ENCODE measurements around the gene CLDN4. TPM values are rescaled to one million over a fixed set of nuclear protein-coding genes. Genes with fewer than 3 reads are reported as not detected.
"Not testable (repeated sequence)": the region's sequence is repeated elsewhere in the genome, so short reads cannot be mapped to it uniquely, and the experiment has no call there.

Gene CLDN4
- total and polyA plus RNA-seq, 12 donors = 0.03 to 0.30 (median 0.14) TPM; not detected in 9

DNA sequence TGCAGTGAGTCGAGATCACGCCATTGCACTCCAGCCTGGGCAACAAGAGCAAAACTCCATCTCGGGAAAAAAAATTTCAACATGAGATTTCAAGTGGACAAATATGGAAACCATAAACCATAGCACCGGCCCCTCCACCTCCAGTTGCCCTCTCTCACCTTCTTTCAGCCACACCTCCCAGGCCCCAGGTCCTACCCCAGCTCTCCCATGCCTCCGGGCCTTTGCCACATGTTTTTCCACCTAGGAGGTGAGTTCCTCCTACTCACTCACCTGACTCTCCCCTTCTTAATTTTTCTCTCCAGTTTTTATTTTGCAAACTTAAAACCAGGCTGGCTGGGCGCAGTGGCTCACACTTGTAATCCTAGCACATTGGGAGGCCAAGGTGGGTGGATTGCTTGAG, 13.7 kb upstream of the CLDN4 start:
- Histone ChIP-seq H3K9me3 (peaks cover 0 to 15% (median 0%) of the 10 kb centered on the region in 11 donors), H3K27me3 (peaks cover 0 to 11% (median 0%) of the 10 kb centered on the region in 7 donors), H3K36me3 (no peaks in the 10 kb centered on the region), H3K27ac (no peak overlapping the region), H3K4me3 (no peak overlapping the region), H3K4me1 (no peaks in the 10 kb centered on the region)
- TF ChIP-seq, protein P1, sequence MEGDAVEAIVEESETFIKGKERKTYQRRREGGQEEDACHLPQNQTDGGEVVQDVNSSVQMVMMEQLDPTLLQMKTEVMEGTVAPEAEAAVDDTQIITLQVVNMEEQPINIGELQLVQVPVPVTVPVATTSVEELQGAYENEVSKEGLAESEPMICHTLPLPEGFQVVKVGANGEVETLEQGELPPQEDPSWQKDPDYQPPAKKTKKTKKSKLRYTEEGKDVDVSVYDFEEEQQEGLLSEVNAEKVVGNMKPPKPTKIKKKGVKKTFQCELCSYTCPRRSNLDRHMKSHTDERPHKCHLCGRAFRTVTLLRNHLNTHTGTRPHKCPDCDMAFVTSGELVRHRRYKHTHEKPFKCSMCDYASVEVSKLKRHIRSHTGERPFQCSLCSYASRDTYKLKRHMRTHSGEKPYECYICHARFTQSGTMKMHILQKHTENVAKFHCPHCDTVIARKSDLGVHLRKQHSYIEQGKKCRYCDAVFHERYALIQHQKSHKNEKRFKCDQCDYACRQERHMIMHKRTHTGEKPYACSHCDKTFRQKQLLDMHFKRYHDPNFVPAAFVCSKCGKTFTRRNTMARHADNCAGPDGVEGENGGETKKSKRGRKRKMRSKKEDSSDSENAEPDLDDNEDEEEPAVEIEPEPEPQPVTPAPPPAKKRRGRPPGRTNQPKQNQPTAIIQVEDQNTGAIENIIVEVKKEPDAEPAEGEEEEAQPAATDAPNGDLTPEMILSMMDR (IDR thresholded peaks at IDR 0.05) = no peak
- no peak for DNase-seq
- intact Hi-C loops (cut with DNase I) = loop anchor here in 1 of 10 donors (5.0 kb wide), 1 partner anchor 40 kb away; no protein-coding TSS in a partner anchor
- ATAC-seq = no peak
- WGBS, 2 donors = 87 to 89% methylated on average over 6 of the region's 6 CpGs

DNA sequence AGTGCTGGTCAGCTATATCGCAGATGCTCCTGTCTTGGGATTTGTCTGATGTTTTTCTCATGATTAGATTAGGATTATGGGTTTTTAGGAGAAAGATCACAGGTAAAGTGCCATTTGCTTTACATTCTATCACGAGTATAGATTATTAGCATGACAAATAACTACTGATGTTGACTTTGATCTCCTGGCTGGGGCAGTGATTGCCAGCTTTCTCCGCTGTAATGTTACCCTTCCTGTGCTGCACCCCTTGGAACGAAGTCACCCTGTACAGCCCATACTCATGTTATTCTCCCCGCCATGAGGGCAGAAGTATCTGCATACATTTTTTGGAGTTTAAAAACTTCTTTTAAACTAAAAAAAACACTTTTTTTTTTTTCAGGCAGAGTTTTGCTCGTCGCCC, 10.8 kb upstream of the CLDN4 start:
- H3K36me3 ChIP-seq = no peaks in the 10 kb centered on the region
- DNase-seq = no peak
- TF ChIP-seq, protein P1 (IDR thresholded peaks at IDR 0.05) = no peak
- intact Hi-C loops (cut with DNase I) = no loop called here
- peaks cover 0 to 7% (median 0%) of the 10 kb centered on the region in 7 donors for H3K27me3 ChIP-seq
- ATAC-seq = no peak
- no peak overlapping the region for H3K27ac ChIP-seq
- no peaks in the 10 kb centered on the region for H3K9me3 ChIP-seq
- H3K4me1 ChIP-seq = no peaks in the 10 kb centered on the region
- WGBS, 2 donors = 80 to 83% methylated on average over 7 of the region's 7 CpGs
- H3K4me3 ChIP-seq = no peak overlapping the region

DNA sequence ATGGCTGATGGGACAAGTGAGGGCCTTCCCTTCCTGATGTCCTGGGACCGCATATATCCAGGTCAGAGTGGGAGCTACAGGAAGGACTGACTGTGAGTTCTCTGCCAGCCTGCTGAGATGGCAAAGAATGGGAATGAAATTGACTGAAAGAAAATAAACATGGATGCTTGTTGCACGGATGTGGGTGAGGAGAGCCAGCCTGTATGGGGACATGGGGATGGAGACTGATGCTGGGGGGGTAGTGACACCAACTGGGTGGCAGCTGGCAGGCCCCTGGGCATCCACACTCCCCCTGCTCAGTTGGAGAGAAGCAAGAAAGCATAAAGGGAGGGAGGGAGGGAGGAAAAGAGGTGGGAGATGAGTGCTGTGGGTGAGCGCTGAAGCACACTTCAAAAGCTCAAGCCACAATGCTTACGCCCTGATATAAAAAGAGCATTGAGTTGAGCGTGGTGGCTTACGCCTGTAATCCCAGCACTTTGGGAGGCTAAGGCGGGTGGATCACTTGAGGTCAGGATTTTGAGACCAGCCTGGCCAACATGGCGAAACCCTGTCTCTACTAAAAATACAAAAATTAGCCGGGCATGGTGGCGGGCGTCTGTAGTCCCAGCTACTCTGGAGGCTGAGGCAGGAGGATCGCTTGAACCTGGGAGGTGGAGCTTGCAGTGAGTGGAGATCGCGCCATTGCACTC, 9.1 kb upstream of the CLDN4 start:
- WGBS, 2 donors = 92 to 93% methylated on average over 14 of the region's 14 CpGs
- DNase-seq; intact Hi-C loops (cut with DNase I): not testable (repeated sequence)

DNA sequence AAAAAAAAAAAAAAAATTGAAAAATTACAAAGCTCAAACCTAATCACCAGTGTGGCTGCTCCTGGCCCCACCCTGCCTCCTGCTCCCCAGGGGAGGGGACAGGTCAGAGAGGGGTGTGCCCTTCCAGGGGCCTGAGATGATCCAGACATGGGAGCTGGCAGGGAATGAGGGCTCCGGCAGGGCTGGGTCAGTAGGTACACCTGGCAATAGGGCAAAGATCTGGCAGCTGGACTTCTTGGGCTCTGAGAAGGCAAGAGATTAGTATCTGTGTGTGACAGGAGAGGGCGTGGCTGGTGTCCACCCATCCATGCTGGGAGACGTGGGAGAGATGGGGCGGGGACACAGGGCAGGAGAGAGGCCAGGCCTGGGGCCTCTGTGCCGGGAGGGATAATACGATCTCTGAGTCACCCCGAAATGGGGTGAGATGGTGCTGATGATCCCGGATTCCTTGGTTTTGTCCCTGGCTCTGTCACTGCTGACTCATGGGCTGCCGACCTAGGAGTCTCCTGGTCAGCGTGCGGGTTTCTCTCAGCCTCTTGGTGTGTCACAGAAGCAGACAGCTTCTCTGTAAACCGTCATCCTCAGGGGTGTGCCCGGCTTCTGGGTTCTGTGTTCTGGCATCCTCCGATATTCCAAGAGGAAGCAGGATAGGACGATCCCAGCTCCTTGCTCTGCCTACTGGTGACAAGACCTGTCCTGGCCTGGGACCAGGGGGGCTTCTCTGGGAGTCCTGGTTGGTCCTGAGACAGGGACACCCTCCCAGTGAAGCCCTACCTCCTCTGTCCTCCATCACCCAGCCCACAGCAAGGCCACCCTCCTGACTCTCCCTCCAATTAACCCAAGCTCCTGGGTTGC, 8.2 kb upstream of the CLDN4 start:
- Histone ChIP-seq H3K36me3 (no peaks in the 10 kb centered on the region), H3K4me3 (no peak overlapping the region), H3K9me3 (no peaks in the 10 kb centered on the region), H3K27ac (no peak overlapping the region), H3K27me3 (peaks cover 0 to 5% (median 0%) of the 10 kb centered on the region in 7 donors), H3K4me1 (peaks cover 0 to 17% (median 0%) of the 10 kb centered on the region in 9 donors)
- DNase-seq (no peak), ATAC-seq (peak in 1 of 8 donors; percentile 48)
- TF ChIP-seq, protein P1 (IDR thresholded peaks at IDR 0.05) = no peak
- intact Hi-C loops (cut with DNase I) = no loop called here
- 64 to 70% methylated on average over 15 of the region's 15 CpGs for WGBS, 2 donors

More for the DNA sequence above, 9.1 kb upstream of the CLDN4 start:
- not testable (repeated sequence) for ATAC-seq, H3K27ac ChIP-seq, H3K36me3 ChIP-seq, H3K27me3 ChIP-seq, H3K4me1 ChIP-seq, H3K4me3 ChIP-seq, H3K9me3 ChIP-seq

Data from heart right ventricle (tissue), 16 donors.